GM12878 (cell line): ENCODE results near the gene VPS54. TPM values are rescaled to one million over a fixed set of nuclear protein-coding genes. Genes with fewer than 3 reads are reported as not detected.

Experiments
- ATAC-seq: fragments of 200-7000 bp; cut with Tn5 transposase; 3 replicates; pipeline ENCODE4 v1.9.1; 2020; ENCODE audit warnings: mild to moderate bottlenecking, moderate library complexity
- BruUV-seq: library from RNA; stranded (reverse); fragments of 400-500 nt; replicated peaks from 2 replicates; lab custom pipeline; 2021; lab: Mats Ljungman, UMichigan
- CTCF ChIA-PET: fragments of 300-600 bp; sonication (Branson Sonifier 250); formaldehyde crosslinking; extraction: SDS; loops from one replicate; lab custom pipeline; 2021; ENCODE audit warnings: inconsistent platforms; lab: Yijun Ruan, JAX
- POLR2A ChIA-PET: fragments of 350-600 bp; formaldehyde crosslinking; extraction: SDS; loops from one replicate; lab custom pipeline; 2021; ENCODE audit warnings: inconsistent platforms; lab: Charles Lee
- RAD21 ChIA-PET: fragments of 300-600 bp; sonication (Branson Sonifier 250); formaldehyde crosslinking; loops from one replicate; lab custom pipeline; 2023; ENCODE audit warnings: antibody characterized with exemption; ENCODE audit not compliant: unreplicated experiment; lab: Charles Lee
- SMC1A ChIA-PET: fragments of 300-600 bp; sonication (Branson Sonifier 250); formaldehyde crosslinking; loops from one replicate; lab custom pipeline; 2023; ENCODE audit not compliant: unreplicated experiment, uncharacterized antibody; lab: Charles Lee
- DNase-seq: peaks from one replicate; pipeline ENCODE4 v3.0.0-alpha.2; 2011; ENCODE audit warnings: low read depth, low spot score
- FAIRE-seq: peaks from 3 replicates; lab custom pipeline; 2011; peaks lifted over from hg19 to GRCh38; lab: Jason Lieb, UNC
- H2AFZ ChIP-seq: 2 replicates; pipeline ENCODE4 v1.6.0; 2011; ENCODE audit warnings: low read depth, low read length, control low read depth; ENCODE audit not compliant: control insufficient read depth
- H3K27ac ChIP-seq: 2 replicates; pipeline ENCODE4 v1.5.1; 2011; ENCODE audit warnings: control low read depth; ENCODE audit not compliant: control insufficient read depth, insufficient read depth
- H3K27me3 ChIP-seq, 2 experiments: replicated peaks in 1 of 2; 2 replicates each; pipeline versions ENCODE4 v1.6.0 to v1.6.1; 2011; ENCODE audit warnings: low read length in 1 of 2; ENCODE audit not compliant: control insufficient read depth in 2 of 2, insufficient read depth in 2 of 2
- H3K36me3 ChIP-seq, 2 experiments: 2 replicates each; pipeline ENCODE4 v1.5.1; 2011; ENCODE audit warnings: low read length in 1 of 2; ENCODE audit not compliant: control insufficient read depth in 2 of 2, insufficient read depth in 2 of 2
- H3K4me1 ChIP-seq: 2 replicates; pipeline ENCODE4 v1.6.1; 2011; ENCODE audit warnings: mild to moderate bottlenecking, low read length, moderate library complexity, mixed read lengths; ENCODE audit not compliant: control insufficient read depth, insufficient read depth
- H3K4me2 ChIP-seq: 2 replicates; pipeline ENCODE4 v1.6.0; 2011; ENCODE audit warnings: control low read depth; ENCODE audit not compliant: control insufficient read depth, insufficient read depth
- H3K4me3 ChIP-seq: fragments of 200-600 bp; sonication (generic); 2 replicates; pipeline ENCODE4 v1.5.1; 2016
- H3K79me2 ChIP-seq: 2 replicates; pipeline ENCODE4 v1.6.0; 2011; ENCODE audit warnings: low read length; ENCODE audit not compliant: control insufficient read depth, insufficient read depth
- H3K9ac ChIP-seq: 2 replicates; pipeline ENCODE4 v1.8.0; 2011; ENCODE audit warnings: low read length, control low read depth, mixed read lengths; ENCODE audit not compliant: control insufficient read depth, insufficient read depth
- H3K9me3 ChIP-seq: replicated peaks from 3 replicates; pipeline ENCODE4 v1.5.1; 2011; ENCODE audit warnings: mild to moderate bottlenecking, low read length; ENCODE audit not compliant: control insufficient read depth, insufficient read depth
- H4K20me1 ChIP-seq: 2 replicates; pipeline ENCODE4 v1.6.0; 2011; ENCODE audit not compliant: control insufficient read depth, insufficient read depth
- ATF2 ChIP-seq: IDR thresholded peaks from 2 replicates; pipeline ENCODE4 v1.6.1; 2012; ENCODE audit warnings: low read length, inconsistent platforms
- CREM ChIP-seq: IDR thresholded peaks from 2 replicates; pipeline ENCODE4 v1.6.1; 2014; ENCODE audit warnings: antibody characterized with exemption, low read depth
- IKZF2 ChIP-seq, 2 experiments: fragments of 450-650 bp; IDR thresholded peaks; 2 replicates each; pipeline ENCODE4 v1.6.1; 2017; ENCODE audit warnings: mild to moderate bottlenecking in 2 of 2, moderate library complexity in 2 of 2
- JUNB ChIP-seq: IDR thresholded peaks from 2 replicates; pipeline ENCODE4 v1.6.1; 2016; ENCODE audit warnings: antibody characterized with exemption, mild to moderate bottlenecking
- KDM1A ChIP-seq: fragments of 200-600 bp; sonication (generic); IDR thresholded peaks from 2 replicates; pipeline ENCODE4 v1.6.1; 2016; ENCODE audit warnings: borderline replicate concordance
- NFIC ChIP-seq: IDR thresholded peaks from 2 replicates; pipeline ENCODE4 v1.6.1; 2012; ENCODE audit warnings: low read depth, mild to moderate bottlenecking, inconsistent platforms, low read length, moderate library complexity
- NKRF ChIP-seq: fragments of 450-650 bp; conservative IDR thresholded peaks from 2 replicates; pipeline ENCODE4 v1.6.1; 2017; ENCODE audit warnings: mild to moderate bottlenecking, moderate library complexity
- POLR2AphosphoS2 ChIP-seq: IDR thresholded peaks from 2 replicates; pipeline ENCODE4 v1.6.1; 2011; ENCODE audit warnings: low read depth, mild to moderate bottlenecking, low read length, improper control_type of control experiment, moderate library complexity
- RB1 ChIP-seq: fragments of 450-650 bp; formaldehyde crosslinking; IDR thresholded peaks from 2 replicates; pipeline ENCODE4 v1.6.1; 2017; ENCODE audit warnings: mild to moderate bottlenecking, borderline replicate concordance
- RUNX3 ChIP-seq: IDR thresholded peaks from 2 replicates; pipeline ENCODE4 v1.6.1; 2012; ENCODE audit warnings: low read length, inconsistent platforms
- SRF ChIP-seq, 2 experiments: IDR thresholded peaks; 2 replicates each; pipeline ENCODE4 v1.6.1; 2011; ENCODE audit warnings: low read depth in 2 of 2, low read length in 2 of 2, mild to moderate bottlenecking in 1 of 2, moderate library complexity in 1 of 2
- ZNF687 ChIP-seq: fragments of 450-650 bp; IDR thresholded peaks from 2 replicates; pipeline ENCODE4 v1.6.1; 2017; ENCODE audit warnings: mild to moderate bottlenecking, moderate library complexity
- ZZZ3 ChIP-seq: IDR thresholded peaks from 2 replicates; pipeline ENCODE4 v1.6.1; 2011; ENCODE audit warnings: low read depth; ENCODE audit not compliant: control insufficient read depth, insufficient read length
- WGBS: methylation state at CpG from one replicate; pipeline ENCODE4 v1.1.6; 2016; ENCODE audit warnings: low lambda C conversion rate; ENCODE audit not compliant: insufficient replicate concordance, insufficient coverage; ENCODE audit errors: missing lambda C conversion rate; 5-methylcytosine and 5-hydroxymethylcytosine counted together
- in situ Hi-C: fragments of 300-500 bp; cut with MboI; formaldehyde crosslinking; loops from 9 replicates; pipeline ENCODE4 v1.14.3; 2018; ENCODE audit warnings: mixed read lengths
- intact Hi-C: fragments of 100-400 bp; cut with micrococcal nuclease; formaldehyde crosslinking; loops from one replicate; pipeline ENCODE4 v1.14.2; 2022; ENCODE audit not compliant: unreplicated experiment
- polyA plus RNA-seq, 11 experiments: library from polyadenylated mRNA; depleted of rRNA in 4 of 11; unstranded in 6 of 11; stranded (reverse) in 5 of 11; fragments of >200 nt; fragmentation: Nextera tagmentation in 4 of 11; fragmentation: Illumina TruSeq in 1 of 11; extraction: Ambion mirVana in 4 of 11; extraction: Trizol in 1 of 11; gene quantifications; 1 replicate in 1 of 11; 2 replicates in 10 of 11; pipeline versions ENCODE4 v1.2.1 to v1.2.3, GENCODE V29; 2011 to 2016; ENCODE audit warnings: inconsistent platforms in 2 of 11, missing spikeins in 2 of 11, low read depth in 1 of 11
- total RNA-seq, 4 experiments: library from RNA; depleted of rRNA in 3 of 4; stranded (reverse); fragments of >200 nt in 3 of 4; fragmentation: Illumina TruSeq in 1 of 4; extraction: Trizol in 1 of 4; gene quantifications; 2 replicates each; pipeline versions ENCODE4 v1.2.1 to v1.2.3, GENCODE V29; 2013 to 2021

Gene VPS54
- total and polyA plus RNA-seq, 10 of the 15 experiments (the other 5 are each of a cell fraction or from before 2014, with no cell fraction given), result 1.6 to 16.2 (median 9.3) TPM

GRCh38 chr2:64035072-64035942 is 16.1 kb upstream of the VPS54 start:
- WGBS, result 35% methylated on average over 4 of the region's 4 CpGs
- DNase-seq (no peak), FAIRE-seq (peak; percentile 79), ATAC-seq (peak; percentile 55)
- Histone ChIP-seq H3K4me1 (peaks cover 10% of the 10 kb centered on the region), H3K9ac (no peak overlapping the region), H4K20me1 (no peaks in the 10 kb centered on the region), H3K36me3 (no peaks in the 10 kb centered on the region), H3K4me3 (no peak overlapping the region), H3K9me3 (peaks cover 5% of the 10 kb centered on the region; the same call in 2 of the 3 replicates), H3K79me2 (no peaks in the 10 kb centered on the region), H2AFZ (no peak overlapping the region), H3K27ac (no peak overlapping the region), H3K4me2 (peak overlapping the region; percentile 19; the same call in 1 of the 2 replicates), H3K27me3 (no peaks in the 10 kb centered on the region)
- ChIA-PET RAD21 (interaction anchor here (1.6 to 1.9 kb wide), 2 partner anchors 17 to 293 kb away, joined by 3 to 6 read pairs; no protein-coding TSS in a partner anchor), CTCF (interaction anchor here (1.6 to 2.4 kb wide), 3 partner anchors 14 to 295 kb away, joined by 5 to 7 read pairs (median 6); no protein-coding TSS in a partner anchor), SMC1A (interaction anchor here (0.7 to 1.9 kb wide), 4 partner anchors 11 to 91 kb away, joined by 3 to 9 read pairs (median 3); no protein-coding TSS in a partner anchor), POLR2A (no interaction called here)
- no TSS peak for BruUV-seq
- intact Hi-C loops (no loop called here), in situ Hi-C loops (no loop called here)
- TF ChIP-seq IKZF2 (IDR thresholded peaks at IDR 0.05) (no peak), JUNB (peak; percentile 80), RUNX3 (peak; percentile 35; the same call in 1 of the 2 replicates), SRF (IDR thresholded peaks at IDR 0.05; ENCODE audit: low read depth in 2 of 2, low read length in 2 of 2) (0 out of 4 replicates have a peak, but pooled peaks of 1 of the 2 experiments have one; percentile 7), ZNF687 (no peak), RB1 (no peak), NKRF (no peak), ATF2 (0 out of 2 replicates have a peak, but pooled peaks have one; percentile 25), ZZZ3 (no peak), NFIC (peak; percentile 64; the same call in 1 of the 2 replicates), KDM1A (no peak), CREM (0 out of 2 replicates have a peak, but pooled peaks have one; percentile 17), POLR2AphosphoS2 (no peak)
